Measurements from ENCODE around the gene PAFAH1B1. TPM values are rescaled to one million over a fixed set of nuclear protein-coding genes. Genes with fewer than 3 reads are reported as not detected.

Gene PAFAH1B1
- total and polyA plus RNA-seq, 2 experiments from 2014 or later = 69.9 to 71.7 TPM

GRCh38 chr17:2734939-2735338, 141.5 kb downstream of the PAFAH1B1 start:
- no peak overlapping the region for H3K4me3 ChIP-seq
- H3K4me1 ChIP-seq (ENCODE audit: insufficient read depth) = no peaks in the 10 kb centered on the region
- H3K9me2 ChIP-seq (ENCODE audit: insufficient read depth) = no peaks in the 10 kb centered on the region
- TF ChIP-seq CREB1 (CRISPR knock-in tag; IDR thresholded peaks at IDR 0.05; ENCODE audit: low read depth) (no peak), STAT1 (IDR thresholded peaks at IDR 0.05; ENCODE audit: unreplicated experiment) (no peak), ZNF462 (CRISPR knock-in tag; IDR thresholded peaks at IDR 0.05) (no peak), CTCF (conservative IDR thresholded peaks at IDR 0.05; ENCODE audit: low read depth in 2 of 2) (no peak), ZNF114 (CRISPR knock-in tag; IDR thresholded peaks at IDR 0.05) (no peak), POLR2AphosphoS5 (IDR thresholded peaks at IDR 0.05; ENCODE audit: low read depth) (no peak), EZH2phosphoT487 (IDR thresholded peaks at IDR 0.05; ENCODE audit: unreplicated experiment) (no peak), ETS1 (IDR thresholded peaks at IDR 0.05) (no peak), ZNF331 (CRISPR knock-in tag; IDR thresholded peaks at IDR 0.05; ENCODE audit: low read depth) (no peak), REST (IDR thresholded peaks at IDR 0.05; ENCODE audit: unreplicated experiment) (no peak), NANOG (IDR thresholded peaks at IDR 0.05; ENCODE audit: borderline replicate concordance) (no peak), EZH2 (IDR thresholded peaks at IDR 0.05; ENCODE audit: low read depth, unreplicated experiment) (no peak), JUNB (IDR thresholded peaks at IDR 0.05; ENCODE audit: unreplicated experiment) (no peak)
- no peaks in the 10 kb centered on the region for H3K27me3 ChIP-seq (ENCODE audit: insufficient read depth)
- Mint-ChIP-seq H3K36me3 (ENCODE audit: low read depth) (peaks cover 9% of the 10 kb centered on the region), H3K27me3 (ENCODE audit: insufficient read depth, low read depth, poor library complexity) (no peaks in the 10 kb centered on the region), H3K27ac (no peak overlapping the region), H3K4me3 (no peak overlapping the region), H3K4me1 (no peaks in the 10 kb centered on the region; the same call in 2 of the 3 replicates), H3K9me3 (no peaks in the 10 kb centered on the region; the same call in 2 of the 3 replicates)
- H3K79me2 ChIP-seq (replicated peaks; ENCODE audit: insufficient read depth) = no peaks in the 10 kb centered on the region
- H3K27ac ChIP-seq (ENCODE audit: low read depth) = no peak overlapping the region
- no peaks in the 10 kb centered on the region; the same call in 1 of the 2 replicates for H4K20me1 ChIP-seq (replicated peaks; ENCODE audit: insufficient read depth)
- no peak overlapping the region for H3K4me2 ChIP-seq
- H2AFZ ChIP-seq = no peak overlapping the region
- H3K36me3 ChIP-seq (ENCODE audit: insufficient read depth) = no peaks in the 10 kb centered on the region
- DNase-seq (ENCODE audit: low spot score) (no peak), ATAC-seq (no peak)
- H3F3A ChIP-seq (replicated peaks; ENCODE audit: low read depth) = no peaks in the 10 kb centered on the region

Data from GM23338 (cell line).